HG03432 (cell line): ENCODE data around the gene EFHC2.
"Not testable (repeated sequence)": the region's sequence is repeated elsewhere in the genome, so short reads cannot be mapped to it uniquely, and the experiment has no call there.

ENCODE experiments used
- ATAC-seq: cut with Tn5 transposase; IDR thresholded peaks from one replicate; pipeline ENCODE4 v1.9.1; 2021; ENCODE audit warnings: mild to moderate bottlenecking, moderate library complexity; ENCODE audit not compliant: unreplicated experiment

Gene EFHC2

DNA sequence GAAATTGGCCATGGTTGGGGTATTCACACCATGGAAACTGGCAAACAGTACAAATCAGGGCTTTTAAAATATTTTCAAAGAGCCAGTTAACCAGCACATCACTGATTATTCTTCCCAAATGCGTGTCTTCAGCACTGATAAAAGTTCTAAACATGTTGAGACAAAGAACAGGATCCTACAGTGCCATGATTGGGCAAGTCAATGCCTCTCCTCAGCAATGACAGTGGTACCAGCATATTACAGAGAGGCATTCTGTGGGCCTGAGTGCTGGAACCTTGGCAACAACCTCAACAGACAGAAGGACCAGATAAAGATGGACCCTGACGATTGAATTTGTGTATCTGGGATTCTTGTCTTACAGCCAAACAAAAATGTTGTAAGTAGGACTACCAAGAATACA is 108.9 kb downstream of the EFHC2 start:
- ATAC-seq: no peak

GRCh38 chrX:44234116-44234515 is 109.4 kb downstream of the EFHC2 start:
- no peak for ATAC-seq

DNA sequence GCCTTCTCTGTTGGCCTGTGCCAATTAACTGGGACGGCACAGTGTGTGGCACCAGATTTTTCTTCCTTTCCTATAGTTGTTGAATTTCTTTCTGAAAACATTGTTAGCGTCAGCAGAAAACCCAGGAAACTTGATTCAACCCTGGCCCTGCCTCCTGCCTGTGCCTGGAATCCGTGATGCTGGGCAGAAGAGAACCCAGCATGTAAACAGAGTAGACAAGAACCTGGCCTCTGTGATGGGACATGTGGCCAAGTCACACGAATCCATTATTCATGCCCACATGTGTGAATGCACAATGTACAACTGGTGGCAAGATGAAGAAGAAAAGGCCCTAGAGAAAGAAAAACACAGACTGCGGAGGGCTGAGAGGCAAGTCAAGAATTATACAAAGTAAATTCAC is 111.4 kb downstream of the EFHC2 start:
- no peak for ATAC-seq

DNA sequence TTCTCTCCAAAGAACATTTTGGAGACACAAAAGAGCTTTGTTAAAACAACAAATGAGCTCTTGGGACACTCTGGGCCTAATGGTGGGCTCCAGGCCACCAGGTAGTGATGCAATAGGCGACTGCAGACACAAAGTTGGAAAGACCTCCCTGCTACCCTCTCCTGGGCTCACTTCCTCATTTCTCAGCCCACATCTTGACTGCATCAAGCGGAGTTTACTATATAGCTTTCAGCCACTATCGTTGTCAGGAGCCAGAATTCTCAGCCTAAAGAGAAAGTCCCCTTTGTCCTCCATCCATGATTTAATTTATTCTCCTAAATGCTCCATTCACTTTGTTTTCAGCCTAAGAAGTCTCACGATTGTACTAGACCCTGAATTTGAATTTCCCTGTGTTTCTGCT is 114.9 kb downstream of the EFHC2 start:
- ATAC-seq: peak; percentile 78

DNA sequence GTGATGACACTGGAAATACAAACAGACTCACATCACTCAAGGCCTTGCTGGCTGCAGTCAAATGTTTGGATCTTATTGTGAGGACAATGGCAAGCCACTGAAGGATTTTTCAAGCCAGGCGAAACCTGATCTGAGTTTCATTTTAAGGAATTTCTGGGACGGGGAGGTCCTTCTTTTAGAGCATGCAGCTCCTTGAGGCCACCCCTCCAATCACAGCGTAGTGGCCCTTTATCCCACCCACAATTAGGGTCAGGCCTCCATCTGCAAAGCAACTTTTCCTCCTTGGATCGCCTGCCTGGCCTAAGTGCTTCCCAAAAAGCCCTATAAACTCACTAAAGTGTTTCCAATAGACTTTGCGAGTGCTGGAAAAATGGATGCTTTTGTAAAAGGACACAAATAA is 115.5 kb downstream of the EFHC2 start:
- ATAC-seq: no peak

GRCh38 chrX:44225667-44226066 is 117.8 kb downstream of the EFHC2 start:
- ATAC-seq: no peak

- no peak for ATAC-seq
Observed at GRCh38 chrX:44224760-44225159, 118.7 kb downstream of the EFHC2 start.

GRCh38 chrX:44223150-44223549 is 120.3 kb downstream of the EFHC2 start:
- ATAC-seq: no peak

GRCh38 chrX:44218465-44218864 is 125.0 kb downstream of the EFHC2 start:
- no peak for ATAC-seq

- ATAC-seq: no peak
Observed at GRCh38 chrX:44216171-44216570, 127.3 kb downstream of the EFHC2 start.

DNA sequence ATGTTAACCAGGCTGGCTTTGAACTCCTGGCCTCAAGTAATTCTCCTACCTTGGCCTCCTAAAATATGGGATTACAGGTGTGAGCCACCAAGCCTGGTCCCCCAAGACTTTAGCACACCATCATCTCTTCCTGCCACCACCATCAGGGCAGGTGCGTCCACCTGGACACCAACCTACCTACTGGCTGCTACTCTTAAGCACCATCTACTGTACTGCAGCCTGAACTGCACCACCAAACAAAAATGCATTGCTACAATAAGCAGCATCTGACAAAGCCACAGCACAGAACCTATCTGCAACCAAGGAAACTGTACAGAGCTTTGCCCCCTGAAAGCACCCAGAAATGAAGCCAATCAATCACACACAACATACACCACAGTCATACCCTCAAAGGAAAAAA is 139.7 kb downstream of the EFHC2 start:
- no peak for ATAC-seq

DNA sequence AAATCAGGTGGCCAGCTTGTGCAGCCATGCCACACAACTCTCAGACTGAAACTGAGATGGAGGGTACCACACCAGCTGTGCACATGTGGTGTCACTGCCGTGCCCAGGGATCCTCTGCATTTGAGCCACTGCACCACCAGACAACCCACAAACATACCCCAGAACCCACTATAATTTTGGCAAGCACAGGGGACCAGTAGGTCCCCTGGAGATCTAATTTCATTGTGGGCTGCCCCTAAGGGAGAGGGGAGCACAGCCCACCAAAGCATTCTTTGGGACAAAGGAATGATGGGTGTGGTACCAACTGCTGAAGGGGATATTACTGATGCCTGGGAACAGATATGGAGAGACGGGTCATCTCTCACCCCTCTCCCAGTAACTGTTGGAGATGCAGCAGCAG is 140.9 kb downstream of the EFHC2 start:
- no peak for ATAC-seq

GRCh38 chrX:44189116-44189515 is 154.4 kb downstream of the EFHC2 start:
- no peak for ATAC-seq

- not testable (repeated sequence) for ATAC-seq
Observed at GRCh38 chrX:44187915-44188314, 155.6 kb downstream of the EFHC2 start.

- no peak for ATAC-seq
Observed at GRCh38 chrX:44183329-44183728, 160.1 kb downstream of the EFHC2 start.

- ATAC-seq: no peak
Observed at GRCh38 chrX:44178274-44179053, 165.0 kb downstream of the EFHC2 start.

DNA sequence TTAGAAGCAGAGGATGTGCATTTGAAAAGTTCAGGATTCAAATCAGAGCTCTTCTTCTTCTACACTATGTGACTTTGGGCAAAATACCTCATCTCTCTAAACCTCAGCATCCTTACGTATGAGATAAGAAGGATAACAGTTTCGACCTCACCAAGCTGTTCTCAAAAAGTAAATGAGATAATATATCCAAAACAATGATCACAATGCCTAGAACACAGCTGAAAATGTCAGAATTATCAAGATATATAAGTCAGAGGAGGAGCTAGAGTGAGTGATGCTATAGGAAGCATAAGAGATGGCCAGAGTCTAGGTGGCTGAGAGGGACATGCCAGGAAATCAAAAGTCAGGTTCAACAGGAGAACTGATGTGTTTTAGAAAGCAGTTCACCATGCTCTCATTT is 168.0 kb downstream of the EFHC2 start:
- ATAC-seq: no peak

DNA sequence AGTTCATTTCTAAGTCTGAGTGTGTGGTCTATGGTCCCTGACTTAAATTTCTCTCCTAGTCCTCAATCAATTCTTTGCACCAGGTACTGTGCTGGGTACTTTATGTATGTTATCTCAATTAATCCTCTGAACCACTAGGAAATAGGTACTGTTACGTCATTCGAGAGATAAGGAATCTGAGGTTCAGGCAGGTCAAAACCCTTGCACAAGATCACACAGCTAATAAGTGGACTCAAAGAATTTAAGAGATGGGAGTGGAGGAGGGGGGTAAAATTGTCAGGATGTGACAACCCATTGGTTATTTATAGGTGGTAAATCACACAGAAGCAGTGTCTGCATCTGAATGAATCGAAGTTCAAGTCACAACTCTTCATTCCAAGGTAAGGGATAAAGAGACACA is 169.4 kb downstream of the EFHC2 start:
- no peak for ATAC-seq

GRCh38 chrX:44173219-44173618 is 170.3 kb downstream of the EFHC2 start:
- no peak for ATAC-seq

- ATAC-seq: no peak
Observed at GRCh38 chrX:44167116-44167515, 176.4 kb downstream of the EFHC2 start.

DNA sequence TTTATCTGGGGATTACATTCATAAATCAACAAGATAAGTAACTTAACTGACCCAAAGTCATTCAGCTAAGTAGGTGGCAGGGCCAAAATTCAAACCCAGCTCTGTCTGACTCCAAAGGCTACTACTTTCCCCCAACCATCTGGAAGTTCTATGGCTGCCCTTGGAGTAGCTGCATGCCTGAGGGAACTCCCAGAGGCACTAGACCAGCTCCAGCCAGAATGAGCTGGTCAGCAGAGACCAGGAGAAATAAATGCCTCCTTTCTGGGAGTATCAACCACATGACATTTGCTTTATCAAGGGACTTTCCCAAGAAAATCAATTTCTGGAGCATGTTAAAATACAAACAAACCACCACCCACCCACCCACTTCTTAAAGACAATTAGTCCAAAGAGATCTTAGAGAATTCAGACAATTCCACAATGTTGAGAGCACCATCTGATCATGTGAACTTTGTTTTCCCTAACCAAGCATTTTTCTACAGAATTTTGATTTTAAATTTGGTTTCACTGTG is 180.5 kb downstream of the EFHC2 start:
- ATAC-seq: no peak

GRCh38 chrX:44157858-44158257 is 185.6 kb downstream of the EFHC2 start:
- no peak for ATAC-seq

GRCh38 chrX:44157283-44157682 is 186.2 kb downstream of the EFHC2 start:
- ATAC-seq: no peak
